Smooth muscle cell (in vitro differentiated cells): ENCODE results near the gene KCNK4. TPM values are rescaled to one million over a fixed set of nuclear protein-coding genes. Genes with fewer than 3 reads are reported as not detected.
A peak's percentile ranks its signal among the peaks of the same experiment; 100 is the strongest.

Experiments used
- DNase-seq: peaks from one replicate; lab custom pipeline; 2025; ENCODE audit not compliant: unreplicated experiment; lab: John Stamatoyannopoulos, UW
- H2AFZ ChIP-seq: fragments of 200-600 bp; sonication (generic); 2 replicates; pipeline ENCODE4 v1.6.0; 2016; ENCODE audit warnings: antibody characterized with exemption, low read depth, mild to moderate bottlenecking
- H3F3A ChIP-seq: fragments of 200-600 bp; sonication (generic); 2 replicates; pipeline ENCODE4 v1.6.0; 2017; ENCODE audit warnings: antibody characterized with exemption, low read depth
- H3K27ac ChIP-seq: fragments of 200-600 bp; sonication (generic); 2 replicates; pipeline ENCODE4 v1.5.1; 2016; ENCODE audit warnings: low read depth, mild to moderate bottlenecking
- H3K27me3 ChIP-seq: fragments of 200-600 bp; sonication (generic); 2 replicates; pipeline ENCODE4 v1.6.1; 2016; ENCODE audit warnings: low read depth, mild to moderate bottlenecking
- H3K36me3 ChIP-seq: fragments of 200-600 bp; sonication (generic); 2 replicates; pipeline ENCODE4 v1.5.1; 2016; ENCODE audit warnings: low read depth
- H3K4me1 ChIP-seq: fragments of 200-600 bp; sonication (generic); 2 replicates; pipeline ENCODE4 v1.5.1; 2016; ENCODE audit warnings: low read depth
- H3K4me2 ChIP-seq: fragments of 200-600 bp; sonication (generic); 2 replicates; pipeline ENCODE4 v1.6.0; 2016; ENCODE audit warnings: mild to moderate bottlenecking
- H3K4me3 ChIP-seq: fragments of 200-600 bp; sonication (generic); 2 replicates; pipeline ENCODE4 v1.5.1; 2016; ENCODE audit warnings: mild to moderate bottlenecking
- H3K79me2 ChIP-seq: fragments of 200-600 bp; sonication (generic); 2 replicates; pipeline ENCODE4 v1.6.0; 2016; ENCODE audit warnings: low read depth, mild to moderate bottlenecking
- H3K9ac ChIP-seq: fragments of 200-600 bp; sonication (generic); 2 replicates; pipeline ENCODE4 v1.6.0; 2016; ENCODE audit warnings: low read depth
- H3K9me3 ChIP-seq: fragments of 200-600 bp; sonication (generic); replicated peaks from 2 replicates; pipeline ENCODE4 v1.5.1; 2016; ENCODE audit warnings: low read depth
- H4K20me1 ChIP-seq: fragments of 200-600 bp; sonication (generic); 2 replicates; pipeline ENCODE4 v1.6.0; 2016; ENCODE audit warnings: low read depth
- CTCF ChIP-seq: fragments of 200-600 bp; sonication (generic); IDR thresholded peaks from 2 replicates; pipeline ENCODE4 v1.5.1; 2017; ENCODE audit warnings: borderline replicate concordance, mild to moderate bottlenecking, antibody characterized with exemption; ENCODE audit not compliant: insufficient read depth, poor library complexity, severe bottlenecking
- WGBS: methylation state at CpG from one replicate; pipeline ENCODE4 v1.1.7; 2016; ENCODE audit warnings: low lambda C conversion rate; 5-methylcytosine and 5-hydroxymethylcytosine counted together
- polyA plus RNA-seq: library from polyadenylated mRNA; unstranded; fragments of >200 nt; fragmentation: Nextera tagmentation; extraction: Ambion mirVana; gene quantifications from 2 replicates; pipeline ENCODE4 v1.2.1, GENCODE V29; 2016
- total RNA-seq: library from RNA; depleted of rRNA; stranded (reverse); fragments of >200 nt; gene quantifications from 2 replicates; pipeline ENCODE4 v1.2.3, GENCODE V29; 2014

Gene KCNK4
- total and polyA plus RNA-seq, 2 experiments from 2014 or later, result not detected

GRCh38 chr11:64261556-64262080, 29.5 kb upstream of the KCNK4 start:
- H4K20me1 ChIP-seq, result peaks cover 1% of the 10 kb centered on the region
- H3K79me2 ChIP-seq, result no peaks in the 10 kb centered on the region
- H3F3A ChIP-seq, result no peaks in the 10 kb centered on the region
- no peak overlapping the region for H2AFZ ChIP-seq
- WGBS, result 99% methylated on average over 11 of the region's 18 CpGs
- no peaks in the 10 kb centered on the region for H3K9me3 ChIP-seq
- H3K27ac ChIP-seq, result no peak overlapping the region
- no peak overlapping the region for H3K9ac ChIP-seq
- no peaks in the 10 kb centered on the region for H3K4me1 ChIP-seq
- H3K4me2 ChIP-seq, result no peak overlapping the region
- H3K4me3 ChIP-seq, result no peak overlapping the region
- DNase-seq, result no peak
- no peak for TF ChIP-seq CTCF
- no peaks in the 10 kb centered on the region for H3K27me3 ChIP-seq
- no peaks in the 10 kb centered on the region for H3K36me3 ChIP-seq

GRCh38 chr11:64262271-64263002, 28.7 kb upstream of the KCNK4 start:
- TF ChIP-seq CTCF, result no peak
- Histone ChIP-seq H2AFZ (no peak overlapping the region), H3K79me2 (no peaks in the 10 kb centered on the region), H3K27ac (peak overlapping the region; percentile 44), H3K27me3 (no peaks in the 10 kb centered on the region), H3K4me1 (no peaks in the 10 kb centered on the region), H3K9ac (no peak overlapping the region), H3K4me2 (no peak overlapping the region), H3F3A (no peaks in the 10 kb centered on the region), H3K4me3 (no peak overlapping the region), H4K20me1 (no peaks in the 10 kb centered on the region), H3K36me3 (no peaks in the 10 kb centered on the region), H3K9me3 (no peaks in the 10 kb centered on the region)
- 96% methylated on average over 41 of the region's 42 CpGs for WGBS
- no peak for DNase-seq

GRCh38 chr11:64263021-64263946, 27.8 kb upstream of the KCNK4 start:
- Histone ChIP-seq H3K9me3 (no peaks in the 10 kb centered on the region), H3K27me3 (no peaks in the 10 kb centered on the region), H4K20me1 (no peaks in the 10 kb centered on the region), H3K4me3 (no peak overlapping the region), H2AFZ (no peak overlapping the region), H3F3A (no peaks in the 10 kb centered on the region), H3K9ac (no peak overlapping the region), H3K27ac (peak overlapping the region; percentile 44), H3K79me2 (no peaks in the 10 kb centered on the region), H3K4me2 (peak overlapping the region; percentile 27), H3K4me1 (no peaks in the 10 kb centered on the region), H3K36me3 (no peaks in the 10 kb centered on the region)
- no peak for TF ChIP-seq CTCF
- DNase-seq, result no peak
- 58% methylated on average over 29 of the region's 29 CpGs for WGBS
